Sigmoid colon (tissue), 4 donors: ENCODE results near the gene ATG10.

ENCODE experiments used
- EP300 ChIP-seq, 4 donors: sonication (generic); formaldehyde crosslinking; IDR thresholded peaks; one replicate each; pipeline ENCODE4 v1.6.1; 2017; ENCODE audit warnings: antibody characterized with exemption in 4 of 4
- POLR2A ChIP-seq, 2 donors: fragments of 450-650 bp; IDR thresholded peaks; one replicate each; pipeline ENCODE4 v1.6.1; 2016; ENCODE audit warnings: antibody characterized with exemption in 2 of 2, mild to moderate bottlenecking in 2 of 2, moderate library complexity in 2 of 2
- POLR2AphosphoS5 ChIP-seq, 4 donors: sonication (generic); formaldehyde crosslinking; IDR thresholded peaks; one replicate each; pipeline ENCODE4 v1.6.1; 2017; ENCODE audit warnings: antibody characterized with exemption in 4 of 4
- TF ChIP-seq, protein P1 (sequence below), 4 experiments: fragments of 450-650 bp in 3 of 4; fragments of 200-600 bp in 1 of 4; IDR thresholded peaks; one replicate each; pipeline ENCODE4 v1.5.1; 2016 to 2019; ENCODE audit warnings: antibody characterized with exemption in 4 of 4, mild to moderate bottlenecking in 3 of 4, moderate library complexity in 2 of 4

DNA sequence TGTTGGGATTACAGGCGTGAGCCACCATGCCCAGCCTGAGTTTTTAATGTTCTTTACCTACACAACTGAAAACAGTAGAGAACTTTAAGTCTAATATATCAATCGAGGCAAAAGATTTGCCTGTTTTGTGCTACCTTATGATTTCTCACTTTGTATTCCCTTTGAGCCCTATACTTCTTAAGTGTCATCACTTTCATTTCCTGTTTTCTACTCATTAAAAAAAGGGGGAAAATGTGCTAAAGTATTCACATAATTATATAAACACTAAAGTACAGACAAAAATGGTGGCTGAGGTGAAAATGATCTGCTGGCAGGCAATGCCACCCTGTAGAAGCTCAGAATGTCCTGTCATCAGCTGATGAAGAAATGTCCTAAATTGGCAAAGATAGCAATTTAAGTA lies 23.6 kb downstream of the ATG10 start:
- TF ChIP-seq, protein P1, sequence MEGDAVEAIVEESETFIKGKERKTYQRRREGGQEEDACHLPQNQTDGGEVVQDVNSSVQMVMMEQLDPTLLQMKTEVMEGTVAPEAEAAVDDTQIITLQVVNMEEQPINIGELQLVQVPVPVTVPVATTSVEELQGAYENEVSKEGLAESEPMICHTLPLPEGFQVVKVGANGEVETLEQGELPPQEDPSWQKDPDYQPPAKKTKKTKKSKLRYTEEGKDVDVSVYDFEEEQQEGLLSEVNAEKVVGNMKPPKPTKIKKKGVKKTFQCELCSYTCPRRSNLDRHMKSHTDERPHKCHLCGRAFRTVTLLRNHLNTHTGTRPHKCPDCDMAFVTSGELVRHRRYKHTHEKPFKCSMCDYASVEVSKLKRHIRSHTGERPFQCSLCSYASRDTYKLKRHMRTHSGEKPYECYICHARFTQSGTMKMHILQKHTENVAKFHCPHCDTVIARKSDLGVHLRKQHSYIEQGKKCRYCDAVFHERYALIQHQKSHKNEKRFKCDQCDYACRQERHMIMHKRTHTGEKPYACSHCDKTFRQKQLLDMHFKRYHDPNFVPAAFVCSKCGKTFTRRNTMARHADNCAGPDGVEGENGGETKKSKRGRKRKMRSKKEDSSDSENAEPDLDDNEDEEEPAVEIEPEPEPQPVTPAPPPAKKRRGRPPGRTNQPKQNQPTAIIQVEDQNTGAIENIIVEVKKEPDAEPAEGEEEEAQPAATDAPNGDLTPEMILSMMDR (IDR thresholded peaks at IDR 0.05): no peak
- TF ChIP-seq EP300 (IDR thresholded peaks at IDR 0.05): no peak
- TF ChIP-seq POLR2AphosphoS5 (IDR thresholded peaks at IDR 0.05): no peak
- TF ChIP-seq POLR2A (IDR thresholded peaks at IDR 0.05): no peak
